ENCODE data around the gene RACGAP1. TPM values are rescaled to one million over a fixed set of nuclear protein-coding genes. Genes with fewer than 3 reads are reported as not detected.
A peak's percentile ranks its signal among the peaks of the same experiment; 100 is the strongest.

Gene RACGAP1
- total RNA-seq, 2 experiments from 2014 or later: 113 to 117 TPM

- Mint-ChIP-seq H3K9me3 (no peaks in the 10 kb centered on the region), H3K27me3 (no peaks in the 10 kb centered on the region), H3K36me3 (ENCODE audit: low read depth) (peaks cover 2% of the 10 kb centered on the region), H3K4me3 (no peak overlapping the region), H3K4me1 (ENCODE audit: low read depth) (peaks cover 4% of the 10 kb centered on the region), H3K27ac (no peak overlapping the region)
- peak; percentile 86 for TF ChIP-seq CTCF (IDR thresholded peaks at IDR 0.05)
- peak; percentile 73 for DNase-seq
- ChIA-PET POLR2A (interaction anchor here (0.6 to 1.7 kb wide), 3 partner anchors 36 to 112 kb away, joined by 3 to 4 read pairs (median 3); partner anchors contain the start of gene RACGAP1), CTCF (interaction anchor here (0.6 to 22.9 kb wide), 47 partner anchors 8 to 355 kb away, joined by 3 to 299 read pairs (median 4); partner anchors contain the start of genes AQP5, CERS5, RACGAP1 and SMARCD1)
- intact Hi-C loops (cut with micrococcal nuclease): loop anchor here (1.0 to 5.0 kb wide), 2 partner anchors 31 to 103 kb away; no protein-coding TSS in a partner anchor
- peak; percentile 54 for ATAC-seq
Measured at GRCh38 chr12:50070314-50071060, 45.2 kb upstream of the RACGAP1 start.

GRCh38 chr12:50069539-50069938, 44.2 kb upstream of the RACGAP1 start:
- intact Hi-C loops (cut with micrococcal nuclease): no loop called here
- no peak overlapping the region for H3K4me3 Mint-ChIP-seq
- TF ChIP-seq CTCF (IDR thresholded peaks at IDR 0.05): no peak
- no peak overlapping the region for H3K27ac Mint-ChIP-seq
- H3K36me3 Mint-ChIP-seq (ENCODE audit: low read depth): peaks cover 2% of the 10 kb centered on the region
- no peaks in the 10 kb centered on the region for H3K27me3 Mint-ChIP-seq
- H3K9me3 Mint-ChIP-seq: no peaks in the 10 kb centered on the region
- peaks cover 4% of the 10 kb centered on the region for H3K4me1 Mint-ChIP-seq (ENCODE audit: low read depth)
- no peak for DNase-seq
- no peak for ATAC-seq
- CTCF ChIA-PET: interaction anchor here (0.9 to 22.9 kb wide), 20 partner anchors 9 to 356 kb away, joined by 3 to 299 read pairs (median 5); partner anchors contain the start of genes CERS5, RACGAP1 and SMARCD1
- POLR2A ChIA-PET: interaction anchor here (1.5 to 1.7 kb wide), 2 partner anchors 35 to 44 kb away, joined by 3 to 4 read pairs; partner anchors contain the start of gene RACGAP1

DNA sequence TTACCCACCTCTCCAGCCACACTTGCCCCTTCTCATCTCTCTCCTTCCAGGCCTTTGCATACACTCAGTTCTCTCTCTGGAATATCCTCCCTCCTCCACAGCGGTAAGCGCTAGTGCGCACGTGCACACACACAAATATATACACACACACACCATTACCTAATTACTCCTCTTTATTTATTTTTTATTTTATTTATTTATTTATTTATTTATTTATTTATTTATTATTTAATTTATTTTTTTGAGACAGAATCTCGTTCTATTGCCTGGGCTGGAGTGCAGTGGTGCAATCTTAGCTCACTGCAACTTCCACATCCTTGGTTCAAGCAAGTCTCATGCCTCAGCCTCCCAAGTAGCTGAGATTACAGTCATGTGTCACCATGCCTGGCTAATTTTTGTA, 43.8 kb upstream of the RACGAP1 start:
- H3K4me1 Mint-ChIP-seq (ENCODE audit: low read depth): peaks cover 4% of the 10 kb centered on the region
- DNase-seq (no peak), ATAC-seq (no peak)
- H3K9me3 Mint-ChIP-seq: no peaks in the 10 kb centered on the region
- no peaks in the 10 kb centered on the region for H3K27me3 Mint-ChIP-seq
- no peak overlapping the region for H3K27ac Mint-ChIP-seq
- CTCF ChIA-PET: interaction anchor here (0.6 to 22.9 kb wide), 17 partner anchors 9 to 377 kb away, joined by 3 to 299 read pairs (median 6); partner anchors contain the start of genes CERS5, COX14, RACGAP1 and SMARCD1
- TF ChIP-seq CTCF (IDR thresholded peaks at IDR 0.05): no peak
- intact Hi-C loops (cut with micrococcal nuclease): no loop called here
- POLR2A ChIA-PET: interaction anchor here (1.6 to 1.7 kb wide), 2 partner anchors 15 to 44 kb away, joined by 3 to 5 read pairs; partner anchors contain the start of gene RACGAP1
- H3K4me3 Mint-ChIP-seq: no peak overlapping the region
- H3K36me3 Mint-ChIP-seq (ENCODE audit: low read depth): peaks cover 2% of the 10 kb centered on the region

DNA sequence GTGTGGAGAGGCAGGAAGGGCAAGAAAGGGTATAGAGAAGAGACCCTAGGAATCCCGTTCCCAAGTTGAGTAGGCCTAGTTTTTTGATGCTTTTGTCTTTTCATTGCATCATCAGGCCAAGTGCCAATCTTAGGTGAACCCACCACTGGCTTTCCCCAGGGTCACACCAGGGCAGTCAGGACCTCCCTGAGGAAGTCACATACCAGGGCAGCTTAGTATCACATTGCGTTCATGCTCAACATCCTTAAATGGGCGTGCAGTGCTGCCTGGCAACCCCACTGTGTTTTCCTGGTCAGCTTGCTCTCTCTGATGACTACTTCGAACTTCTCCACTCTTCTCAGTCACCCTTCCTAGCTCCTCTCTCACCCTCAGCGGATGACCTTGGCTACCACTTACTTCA, 41.1 kb upstream of the RACGAP1 start:
- ATAC-seq: no peak
- no peak for TF ChIP-seq CTCF (IDR thresholded peaks at IDR 0.05)
- H3K27ac Mint-ChIP-seq: no peak overlapping the region
- peaks cover 7% of the 10 kb centered on the region for H3K36me3 Mint-ChIP-seq (ENCODE audit: low read depth)
- H3K4me1 Mint-ChIP-seq (ENCODE audit: low read depth): peaks cover 4% of the 10 kb centered on the region
- no peak overlapping the region for H3K4me3 Mint-ChIP-seq
- ChIA-PET POLR2A (interaction anchor here (0.5 to 1.4 kb wide), 4 partner anchors 16 to 39 kb away, joined by 3 to 4 read pairs (median 3); no protein-coding TSS in a partner anchor), CTCF (interaction anchor here (0.8 to 22.9 kb wide), 9 partner anchors 8 to 187 kb away, joined by 3 to 299 read pairs (median 5); partner anchors contain the start of genes COX14 and SMARCD1)
- H3K27me3 Mint-ChIP-seq: no peaks in the 10 kb centered on the region
- no peak for DNase-seq
- intact Hi-C loops (cut with micrococcal nuclease): no loop called here
- H3K9me3 Mint-ChIP-seq: no peaks in the 10 kb centered on the region

Measured in activated CD8-positive, alpha-beta T cell treated with anti-CD3 and anti-CD28 coated beads for 36 hours (primary cell).